Fibroblast of villous mesenchyme (primary cell): ENCODE measurements around the gene PCDHB13. TPM values are rescaled to one million over a fixed set of nuclear protein-coding genes. Genes with fewer than 3 reads are reported as not detected.

Experiments used
- DNase-seq: peaks from one replicate; pipeline ENCODE4 v3.0.0-alpha.2; 2010; ENCODE audit warnings: low read depth
- H3K4me3 ChIP-seq: 2 replicates; pipeline ENCODE4 v1.5.1; 2011; ENCODE audit warnings: low read depth, mild to moderate bottlenecking, low read length
- total RNA-seq: library from RNA; depleted of rRNA; stranded (reverse); fragments of >200 nt; gene quantifications from 2 replicates; pipeline ENCODE4 v1.2.3, GENCODE V29; 2012
- TF ChIP-seq, protein P1 (sequence below): IDR thresholded peaks from 2 replicates; pipeline ENCODE4 v1.5.1; 2012; ENCODE audit warnings: low read depth, mild to moderate bottlenecking, low read length; ENCODE audit not compliant: insufficient read depth

Gene PCDHB13
- total RNA-seq, 1 donor, result under 0.01 TPM

DNA sequence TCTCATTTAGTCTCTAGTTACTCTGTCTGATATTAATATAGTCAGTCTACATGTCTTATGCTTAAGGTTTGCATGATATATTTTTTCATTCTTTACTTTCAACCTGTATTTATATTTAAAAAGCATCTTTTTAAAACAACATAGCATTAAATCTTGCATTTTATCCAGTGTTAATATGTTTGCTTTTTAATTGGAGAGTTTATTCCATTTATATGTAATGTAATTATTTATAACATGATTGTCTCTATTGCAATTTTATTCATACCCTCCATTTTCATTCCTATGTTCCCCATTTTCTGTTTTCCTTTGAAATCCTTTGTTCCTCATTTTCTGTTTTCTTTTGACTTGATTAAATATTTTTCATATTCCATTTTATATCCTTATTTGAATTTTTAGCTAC, 44.7 kb downstream of the PCDHB13 start:
- TF ChIP-seq, protein P1, sequence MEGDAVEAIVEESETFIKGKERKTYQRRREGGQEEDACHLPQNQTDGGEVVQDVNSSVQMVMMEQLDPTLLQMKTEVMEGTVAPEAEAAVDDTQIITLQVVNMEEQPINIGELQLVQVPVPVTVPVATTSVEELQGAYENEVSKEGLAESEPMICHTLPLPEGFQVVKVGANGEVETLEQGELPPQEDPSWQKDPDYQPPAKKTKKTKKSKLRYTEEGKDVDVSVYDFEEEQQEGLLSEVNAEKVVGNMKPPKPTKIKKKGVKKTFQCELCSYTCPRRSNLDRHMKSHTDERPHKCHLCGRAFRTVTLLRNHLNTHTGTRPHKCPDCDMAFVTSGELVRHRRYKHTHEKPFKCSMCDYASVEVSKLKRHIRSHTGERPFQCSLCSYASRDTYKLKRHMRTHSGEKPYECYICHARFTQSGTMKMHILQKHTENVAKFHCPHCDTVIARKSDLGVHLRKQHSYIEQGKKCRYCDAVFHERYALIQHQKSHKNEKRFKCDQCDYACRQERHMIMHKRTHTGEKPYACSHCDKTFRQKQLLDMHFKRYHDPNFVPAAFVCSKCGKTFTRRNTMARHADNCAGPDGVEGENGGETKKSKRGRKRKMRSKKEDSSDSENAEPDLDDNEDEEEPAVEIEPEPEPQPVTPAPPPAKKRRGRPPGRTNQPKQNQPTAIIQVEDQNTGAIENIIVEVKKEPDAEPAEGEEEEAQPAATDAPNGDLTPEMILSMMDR, result no peak
- H3K4me3 ChIP-seq, result no peak overlapping the region
- DNase-seq, result no peak

GRCh38 chr5:141258948-141259347, 45.2 kb downstream of the PCDHB13 start:
- TF ChIP-seq, protein P1, result no peak
- H3K4me3 ChIP-seq, result no peak overlapping the region
- DNase-seq, result no peak

DNA sequence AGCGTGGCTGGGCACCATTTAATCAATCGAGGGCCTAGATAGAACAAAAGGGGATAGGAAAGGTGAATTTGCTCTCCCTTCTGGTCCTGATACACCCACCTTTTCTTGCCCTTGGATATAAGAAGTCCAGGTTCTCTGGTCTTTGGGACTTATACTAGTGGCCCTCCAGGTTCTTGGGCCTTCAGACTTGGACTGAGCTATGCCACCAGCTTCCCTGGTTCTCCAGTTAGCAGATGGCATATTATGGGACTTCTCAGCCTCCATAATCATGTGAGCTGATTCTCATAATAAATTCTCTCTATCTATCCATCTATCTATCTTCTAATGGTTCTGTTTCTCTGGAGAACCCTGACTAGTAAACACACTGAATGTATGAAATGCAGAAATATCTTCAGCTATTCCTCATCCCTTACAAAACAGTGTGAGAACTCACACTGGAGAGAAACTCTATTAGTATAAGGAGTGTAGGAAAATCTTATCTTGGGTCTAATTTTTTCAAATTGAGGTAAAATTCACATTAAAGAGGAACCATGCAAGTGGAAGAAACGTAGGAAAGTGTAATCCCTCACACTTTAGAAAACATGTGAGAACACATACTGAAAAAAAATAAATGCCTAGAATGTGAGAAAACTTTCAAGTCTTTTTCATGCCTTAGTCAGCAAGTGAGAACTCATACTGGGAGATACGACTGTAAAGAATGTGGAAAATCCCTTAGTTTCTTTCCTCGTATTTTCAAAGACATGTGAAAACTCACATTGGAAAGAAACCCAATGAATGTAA, 46.9 kb downstream of the PCDHB13 start:
- peak; percentile 2 for DNase-seq
- H3K4me3 ChIP-seq, result no peak overlapping the region
- TF ChIP-seq, protein P1, result no peak

- no peak for DNase-seq
- TF ChIP-seq, protein P1, result no peak
Observed at GRCh38 chr5:141261238-141261546, 47.5 kb downstream of the PCDHB13 start.

More at GRCh38 chr5:141261238-141261546, 47.5 kb downstream of the PCDHB13 start:
- H3K4me3 ChIP-seq, result no peak overlapping the region

Other genes starting within 250 kb of the PCDHB13 start
- gene PCDHAC2, start 247.4 kb upstream of the PCDHB13 start, total RNA-seq, result under 0.01 TPM in 2 replicates
- gene PCDHB1, start 162.5 kb upstream of the PCDHB13 start, total RNA-seq, result not detected in 2 replicates
- under 0.01 and 0.32 TPM in 2 replicates for gene PCDHB2, start 119.3 kb upstream of the PCDHB13 start, total RNA-seq
- gene PCDHB3, start 113.4 kb upstream of the PCDHB13 start, total RNA-seq, result 0.32 and 0.43 TPM in 2 replicates
- gene PCDHB4, start 92.1 kb upstream of the PCDHB13 start, total RNA-seq, result under 0.01 TPM in 2 replicates
- gene PCDHB5, start 78.7 kb upstream of the PCDHB13 start, total RNA-seq, result under 0.01 and 0.32 TPM in 2 replicates
- gene PCDHB6, start 63.9 kb upstream of the PCDHB13 start, total RNA-seq, result under 0.01 TPM in 2 replicates
- gene PCDHB7, start 41.3 kb upstream of the PCDHB13 start, total RNA-seq, result under 0.01 and 0.43 TPM in 2 replicates
- gene PCDHB8, start 36.1 kb upstream of the PCDHB13 start, total RNA-seq, result under 0.01 TPM in 2 replicates
- under 0.01 and 0.32 TPM in 2 replicates for gene PCDHB16, start 31.5 kb upstream of the PCDHB13 start, total RNA-seq
- gene PCDHB9, start 26.8 kb upstream of the PCDHB13 start, total RNA-seq, result under 0.01 and 0.64 TPM in 2 replicates
- under 0.01 and 0.32 TPM in 2 replicates for gene PCDHB10, start 21.6 kb upstream of the PCDHB13 start, total RNA-seq
- gene PCDHB11, start 14.3 kb upstream of the PCDHB13 start, total RNA-seq, result 0.32 TPM in 1 of 2 replicates, not detected in the other
- under 0.01 TPM in 1 of 2 replicates, not detected in the other for gene PCDHB12, start 5.2 kb upstream of the PCDHB13 start, total RNA-seq
- 0.32 and 0.43 TPM in 2 replicates for gene PCDHB14, start 9.4 kb downstream of the PCDHB13 start, total RNA-seq
- under 0.01 TPM in 2 replicates for gene PCDHB15, start 31.5 kb downstream of the PCDHB13 start, total RNA-seq
- gene SLC25A2, start 90.1 kb downstream of the PCDHB13 start, total RNA-seq, result under 0.01 and 0.64 TPM in 2 replicates
- 49.3 and 73.0 TPM in 2 replicates for gene TAF7, start 106.9 kb downstream of the PCDHB13 start, total RNA-seq
- gene PCDHGA1, start 116.6 kb downstream of the PCDHB13 start, total RNA-seq, result 0.64 and 0.86 TPM in 2 replicates
- 2.6 and 3.0 TPM in 2 replicates for gene PCDHGA2, start 124.8 kb downstream of the PCDHB13 start, total RNA-seq
- 3.2 and 4.3 TPM in 2 replicates for gene PCDHGA3, start 129.9 kb downstream of the PCDHB13 start, total RNA-seq
- 2.2 and 2.3 TPM in 2 replicates for gene PCDHGB1, start 136.2 kb downstream of the PCDHB13 start, total RNA-seq
- gene PCDHGA4, start 141.1 kb downstream of the PCDHB13 start, total RNA-seq, result 4.5 and 7.3 TPM in 2 replicates
- gene PCDHGB2, start 146.1 kb downstream of the PCDHB13 start, total RNA-seq, result 2.3 and 2.6 TPM in 2 replicates
- 1.3 and 1.9 TPM in 2 replicates for gene PCDHGA5, start 150.2 kb downstream of the PCDHB13 start, total RNA-seq
- 3.9 and 5.2 TPM in 2 replicates for gene PCDHGB3, start 156.3 kb downstream of the PCDHB13 start, total RNA-seq
- 4.7 and 4.8 TPM in 2 replicates for gene PCDHGA6, start 160.0 kb downstream of the PCDHB13 start, total RNA-seq
- gene PCDHGA7, start 168.8 kb downstream of the PCDHB13 start, total RNA-seq, result 3.5 and 4.5 TPM in 2 replicates
- gene PCDHGB4, start 173.8 kb downstream of the PCDHB13 start, total RNA-seq, result 11.0 and 13.4 TPM in 2 replicates
- gene PCDHGA8, start 178.7 kb downstream of the PCDHB13 start, total RNA-seq, result 3.0 and 3.2 TPM in 2 replicates
- 23.2 and 25.0 TPM in 2 replicates for gene PCDHGB5, start 184.0 kb downstream of the PCDHB13 start, total RNA-seq
- 4.7 and 5.2 TPM in 2 replicates for gene PCDHGA9, start 188.9 kb downstream of the PCDHB13 start, total RNA-seq
- gene PCDHGB6, start 194.1 kb downstream of the PCDHB13 start, total RNA-seq, result 4.2 and 4.3 TPM in 2 replicates
- gene PCDHGA10, start 199.1 kb downstream of the PCDHB13 start, total RNA-seq, result 11.7 and 12.2 TPM in 2 replicates
- gene PCDHGB7, start 203.8 kb downstream of the PCDHB13 start, total RNA-seq, result 11.2 and 12.6 TPM in 2 replicates
- gene PCDHGA11, start 207.1 kb downstream of the PCDHB13 start, total RNA-seq, result 11.0 and 15.5 TPM in 2 replicates
- gene PCDHGA12, start 216.6 kb downstream of the PCDHB13 start, total RNA-seq, result 15.5 and 18.7 TPM in 2 replicates